ENCODE data around the gene TKT.

TKT gene

GRCh38 chr3:53242642-53243041, 13.2 kb downstream of the TKT start:
- Histone ChIP-seq H3K9ac (0 out of 2 replicates have a peak overlapping the region, but pooled peaks have one; percentile 1), H4K20me1 (peaks cover 100% of the 10 kb centered on the region)

GRCh38 chr3:53242155-53242554, 13.7 kb downstream of the TKT start:
- H3K9me3 ChIP-seq = peaks cover 14% of the 10 kb centered on the region
- peaks cover 99% of the 10 kb centered on the region for H3K36me3 ChIP-seq
- H3K4me1 ChIP-seq = peaks cover 18% of the 10 kb centered on the region
- H3K27ac ChIP-seq = peak overlapping the region; percentile 41; the same call in 1 of the 2 replicates
- no peak overlapping the region for H3K4me2 ChIP-seq
- TF ChIP-seq Cebpa-rat (IDR thresholded peaks at IDR 0.05) = no peak
- H3K27me3 ChIP-seq = no peaks in the 10 kb centered on the region
- H3K4me3 ChIP-seq = no peak overlapping the region
- peaks cover 99% of the 10 kb centered on the region for H4K20me1 ChIP-seq
- H3K9ac ChIP-seq = no peak overlapping the region

More at GRCh38 chr3:53242642-53243041, 13.2 kb downstream of the TKT start:
- peaks cover 14% of the 10 kb centered on the region for H3K9me3 ChIP-seq
- no peak for TF ChIP-seq Cebpa-rat (IDR thresholded peaks at IDR 0.05)
- no peak overlapping the region for H3K4me3 ChIP-seq
- peaks cover 21% of the 10 kb centered on the region for H3K4me1 ChIP-seq
- peak overlapping the region; percentile 41; the same call in 1 of the 2 replicates for H3K27ac ChIP-seq
- H3K27me3 ChIP-seq = no peaks in the 10 kb centered on the region
- H3K36me3 ChIP-seq = peaks cover 99% of the 10 kb centered on the region
- H3K4me2 ChIP-seq = no peak overlapping the region

GRCh38 chr3:53240989-53241972, 14.5 kb downstream of the TKT start:
- no peak for TF ChIP-seq Cebpa-rat (IDR thresholded peaks at IDR 0.05)
- H3K9me3 ChIP-seq = peaks cover 8% of the 10 kb centered on the region
- H3K27me3 ChIP-seq = no peaks in the 10 kb centered on the region
- no peak overlapping the region for H3K4me2 ChIP-seq
- H3K9ac ChIP-seq = no peak overlapping the region
- no peak overlapping the region for H3K4me3 ChIP-seq
- H4K20me1 ChIP-seq = peaks cover 99% of the 10 kb centered on the region
- H3K27ac ChIP-seq = no peak overlapping the region
- H3K36me3 ChIP-seq = peaks cover 99% of the 10 kb centered on the region
- H3K4me1 ChIP-seq = peaks cover 18% of the 10 kb centered on the region

- no peak overlapping the region for H3K27ac ChIP-seq
- peaks cover 99% of the 10 kb centered on the region for H3K36me3 ChIP-seq
- no peak for TF ChIP-seq Cebpa-rat (IDR thresholded peaks at IDR 0.05)
- peaks cover 95% of the 10 kb centered on the region for H4K20me1 ChIP-seq
- peaks cover 18% of the 10 kb centered on the region for H3K4me1 ChIP-seq
- no peak overlapping the region for H3K4me3 ChIP-seq
- H3K4me2 ChIP-seq = no peak overlapping the region
- H3K27me3 ChIP-seq = no peaks in the 10 kb centered on the region
- H3K9ac ChIP-seq = no peak overlapping the region
- no peaks in the 10 kb centered on the region for H3K9me3 ChIP-seq
Observed at GRCh38 chr3:53239800-53240199, 16.0 kb downstream of the TKT start.

GRCh38 chr3:53238886-53239285, 16.9 kb downstream of the TKT start:
- H3K27me3 ChIP-seq = no peaks in the 10 kb centered on the region
- no peak for TF ChIP-seq Cebpa-rat (IDR thresholded peaks at IDR 0.05)
- H3K4me1 ChIP-seq = peaks cover 10% of the 10 kb centered on the region
- H3K9ac ChIP-seq = no peak overlapping the region
- H3K27ac ChIP-seq = no peak overlapping the region
- peaks cover 99% of the 10 kb centered on the region for H3K36me3 ChIP-seq
- H3K4me2 ChIP-seq = no peak overlapping the region
- no peaks in the 10 kb centered on the region for H3K9me3 ChIP-seq
- H4K20me1 ChIP-seq = peaks cover 95% of the 10 kb centered on the region
- no peak overlapping the region for H3K4me3 ChIP-seq

- no peak overlapping the region for H3K4me2 ChIP-seq
- no peak overlapping the region for H3K9ac ChIP-seq
Observed at GRCh38 chr3:53238051-53238850, 17.6 kb downstream of the TKT start.

GRCh38 chr3:53236112-53236841, 19.5 kb downstream of the TKT start:
- Histone ChIP-seq H3K27ac (peak overlapping the region; percentile 53; the same call in 1 of the 2 replicates), H3K9ac (no peak overlapping the region), H3K4me2 (no peak overlapping the region)

More at GRCh38 chr3:53238051-53238850, 17.6 kb downstream of the TKT start:
- Histone ChIP-seq H4K20me1 (peaks cover 95% of the 10 kb centered on the region), H3K27ac (no peak overlapping the region), H3K9me3 (no peaks in the 10 kb centered on the region), H3K27me3 (no peaks in the 10 kb centered on the region), H3K4me1 (peaks cover 4% of the 10 kb centered on the region; the same call in 1 of the 2 replicates), H3K4me3 (no peak overlapping the region), H3K36me3 (peaks cover 99% of the 10 kb centered on the region)
- no peak for TF ChIP-seq Cebpa-rat (IDR thresholded peaks at IDR 0.05)

GRCh38 chr3:53235545-53235944, 20.3 kb downstream of the TKT start:
- Histone ChIP-seq H3K27ac (no peak overlapping the region), H3K36me3 (peaks cover 99% of the 10 kb centered on the region), H3K4me1 (no peaks in the 10 kb centered on the region)

More at GRCh38 chr3:53236112-53236841, 19.5 kb downstream of the TKT start:
- Histone ChIP-seq H3K27me3 (no peaks in the 10 kb centered on the region), H3K9me3 (no peaks in the 10 kb centered on the region), H3K4me3 (no peak overlapping the region), H3K4me1 (no peaks in the 10 kb centered on the region), H4K20me1 (peaks cover 95% of the 10 kb centered on the region), H3K36me3 (peaks cover 99% of the 10 kb centered on the region)
- no peak for TF ChIP-seq Cebpa-rat (IDR thresholded peaks at IDR 0.05)

GRCh38 chr3:53234841-53235232, 21.0 kb downstream of the TKT start:
- Histone ChIP-seq H3K27ac (no peak overlapping the region), H3K27me3 (no peaks in the 10 kb centered on the region), H3K36me3 (peaks cover 99% of the 10 kb centered on the region), H3K9ac (no peak overlapping the region), H4K20me1 (peaks cover 95% of the 10 kb centered on the region), H3K9me3 (no peaks in the 10 kb centered on the region), H3K4me2 (no peak overlapping the region), H3K4me3 (no peak overlapping the region), H3K4me1 (no peaks in the 10 kb centered on the region)
- TF ChIP-seq Cebpa-rat (IDR thresholded peaks at IDR 0.05) = no peak

More at GRCh38 chr3:53235545-53235944, 20.3 kb downstream of the TKT start:
- Histone ChIP-seq H3K9me3 (no peaks in the 10 kb centered on the region), H3K4me2 (no peak overlapping the region), H3K9ac (no peak overlapping the region), H3K27me3 (no peaks in the 10 kb centered on the region), H3K4me3 (no peak overlapping the region), H4K20me1 (peaks cover 95% of the 10 kb centered on the region)
- no peak for TF ChIP-seq Cebpa-rat (IDR thresholded peaks at IDR 0.05)
